GM23338 (cell line): ENCODE measurements around the gene TEX51. TPM values are rescaled to one million over a fixed set of nuclear protein-coding genes. Genes with fewer than 3 reads are reported as not detected.

ENCODE experiments used
- ATAC-seq: fragments of 200-7000 bp; cut with Tn5 transposase; 3 replicates; pipeline ENCODE4 v1.9.1; 2020
- DNase-seq: peaks from one replicate; pipeline ENCODE4 v3.0.0-alpha.2; 2015; ENCODE audit warnings: low spot score
- H2AFZ ChIP-seq: fragments of 200-600 bp; sonication (generic); 2 replicates; pipeline ENCODE4 v1.8.0; 2016; ENCODE audit warnings: antibody characterized with exemption, mild to moderate bottlenecking, moderate library complexity
- H3F3A ChIP-seq: fragments of 200-600 bp; sonication (generic); replicated peaks from 2 replicates; pipeline ENCODE4 v1.8.0; 2017; ENCODE audit warnings: antibody characterized with exemption, mixed run types, low read depth
- H3K27ac ChIP-seq: fragments of 200-600 bp; sonication (generic); 2 replicates; pipeline ENCODE4 v1.6.1; 2016; ENCODE audit warnings: low read depth
- H3K27me3 ChIP-seq: fragments of 200-600 bp; sonication (generic); 2 replicates; pipeline ENCODE4 v1.8.0; 2016; ENCODE audit warnings: mild to moderate bottlenecking, mixed run types, moderate library complexity; ENCODE audit not compliant: insufficient read depth
- H3K36me3 ChIP-seq: fragments of 200-600 bp; sonication (generic); 2 replicates; pipeline ENCODE4 v1.8.0; 2016; ENCODE audit warnings: mild to moderate bottlenecking; ENCODE audit not compliant: insufficient read depth
- H3K4me1 ChIP-seq: fragments of 200-600 bp; sonication (generic); 2 replicates; pipeline ENCODE4 v1.8.0; 2016; ENCODE audit warnings: mild to moderate bottlenecking, moderate library complexity; ENCODE audit not compliant: insufficient read depth
- H3K4me2 ChIP-seq: fragments of 200-600 bp; sonication (generic); 2 replicates; pipeline ENCODE4 v1.7.1; 2017; ENCODE audit warnings: mixed run types
- H3K4me3 ChIP-seq: fragments of 200-600 bp; sonication (generic); 2 replicates; pipeline ENCODE4 v1.6.1; 2016; ENCODE audit warnings: mixed run types
- H3K79me2 ChIP-seq: fragments of 200-600 bp; sonication (generic); replicated peaks from 2 replicates; pipeline ENCODE4 v1.8.0; 2017; ENCODE audit warnings: mild to moderate bottlenecking; ENCODE audit not compliant: insufficient read depth
- H3K9me2 ChIP-seq: fragments of 200-600 bp; sonication (generic); 2 replicates; pipeline ENCODE4 v1.8.0; 2017; ENCODE audit not compliant: insufficient read depth
- H4K20me1 ChIP-seq: fragments of 200-600 bp; sonication (generic); replicated peaks from 2 replicates; pipeline ENCODE4 v1.8.0; 2017; ENCODE audit warnings: mild to moderate bottlenecking; ENCODE audit not compliant: insufficient read depth
- H3K27ac Mint-ChIP-seq: 2 replicates; pipeline ENCODE4 v1.8.0; 2020; ENCODE audit warnings: inconsistent platforms, mild to moderate bottlenecking, moderate library complexity, mixed read lengths
- H3K27me3 Mint-ChIP-seq: 3 replicates; pipeline ENCODE4 v1.8.0; 2022; ENCODE audit warnings: low read depth, mild to moderate bottlenecking, moderate library complexity, mixed read lengths, inconsistent platforms; ENCODE audit not compliant: insufficient read depth, poor library complexity
- H3K36me3 Mint-ChIP-seq: 3 replicates; pipeline ENCODE4 v1.8.0; 2021; ENCODE audit warnings: low read depth, mild to moderate bottlenecking, inconsistent platforms, moderate library complexity, mixed read lengths
- H3K4me1 Mint-ChIP-seq: 3 replicates; pipeline ENCODE4 v1.8.0; 2020; ENCODE audit warnings: mild to moderate bottlenecking, inconsistent platforms, mixed read lengths
- H3K4me3 Mint-ChIP-seq: 3 replicates; pipeline ENCODE4 v1.8.0; 2021; ENCODE audit warnings: moderate library complexity, mild to moderate bottlenecking, inconsistent platforms, mixed read lengths
- H3K9me3 Mint-ChIP-seq: 3 replicates; pipeline ENCODE4 v1.8.0; 2020; ENCODE audit warnings: moderate library complexity, mild to moderate bottlenecking, inconsistent platforms, mixed read lengths
- EZH2phosphoT487 ChIP-seq: fragments of 200-600 bp; sonication (generic); IDR thresholded peaks from one replicate; pipeline ENCODE4 v1.8.1; 2018; ENCODE audit warnings: antibody characterized with exemption; ENCODE audit not compliant: unreplicated experiment
- JUNB ChIP-seq: IDR thresholded peaks from one replicate; pipeline ENCODE4 v1.6.1; 2016; ENCODE audit warnings: antibody characterized with exemption; ENCODE audit not compliant: unreplicated experiment
- NANOG ChIP-seq: IDR thresholded peaks from 2 replicates; pipeline ENCODE4 v1.6.1; 2016; ENCODE audit warnings: antibody characterized with exemption, borderline replicate concordance
- STAT1 ChIP-seq: IDR thresholded peaks from one replicate; pipeline ENCODE4 v1.6.1; 2016; ENCODE audit warnings: antibody characterized with exemption; ENCODE audit not compliant: unreplicated experiment
- ZNF114 ChIP-seq: fragments of 250-450 bp; sonication (Bioruptor Pico); IDR thresholded peaks from 2 replicates; pipeline ENCODE4 v1.5.0; 2020; ENCODE audit warnings: mild to moderate bottlenecking, moderate library complexity
- polyA plus RNA-seq: library from polyadenylated mRNA; unstranded; fragments of >200 nt; fragmentation: Nextera tagmentation; extraction: Ambion mirVana; gene quantifications from 2 replicates; pipeline ENCODE4 v1.2.1, GENCODE V29; 2016
- total RNA-seq: library from RNA; depleted of rRNA; stranded (reverse); fragments of >200 nt; shearing (Covaris generic); gene quantifications from 2 replicates; pipeline ENCODE4 v1.2.3, GENCODE V29; 2014
- TF ChIP-seq, protein P1 (sequence below): fragments of 250-450 bp; sonication (Bioruptor Pico); IDR thresholded peaks from 2 replicates; pipeline ENCODE4 v1.5.0; 2020; ENCODE audit warnings: mild to moderate bottlenecking, moderate library complexity
- TF ChIP-seq, protein P2 (sequence below): IDR thresholded peaks from one replicate; pipeline ENCODE4 v1.6.1; 2018; ENCODE audit warnings: antibody characterized with exemption; ENCODE audit not compliant: unreplicated experiment
- TF ChIP-seq, protein P3 (sequence below), 2 experiments: fragments of 200-600 bp in 1 of 2; sonication (generic) in 1 of 2; conservative IDR thresholded peaks; 2 replicates each; pipeline versions ENCODE4 v1.5.1 to v1.6.1; 2016 to 2017; ENCODE audit warnings: antibody characterized with exemption in 2 of 2, low read depth in 2 of 2, mild to moderate bottlenecking in 2 of 2, moderate library complexity in 1 of 2

TEX51 gene
- total and polyA plus RNA-seq, 2 experiments from 2014 or later = not detected

DNA sequence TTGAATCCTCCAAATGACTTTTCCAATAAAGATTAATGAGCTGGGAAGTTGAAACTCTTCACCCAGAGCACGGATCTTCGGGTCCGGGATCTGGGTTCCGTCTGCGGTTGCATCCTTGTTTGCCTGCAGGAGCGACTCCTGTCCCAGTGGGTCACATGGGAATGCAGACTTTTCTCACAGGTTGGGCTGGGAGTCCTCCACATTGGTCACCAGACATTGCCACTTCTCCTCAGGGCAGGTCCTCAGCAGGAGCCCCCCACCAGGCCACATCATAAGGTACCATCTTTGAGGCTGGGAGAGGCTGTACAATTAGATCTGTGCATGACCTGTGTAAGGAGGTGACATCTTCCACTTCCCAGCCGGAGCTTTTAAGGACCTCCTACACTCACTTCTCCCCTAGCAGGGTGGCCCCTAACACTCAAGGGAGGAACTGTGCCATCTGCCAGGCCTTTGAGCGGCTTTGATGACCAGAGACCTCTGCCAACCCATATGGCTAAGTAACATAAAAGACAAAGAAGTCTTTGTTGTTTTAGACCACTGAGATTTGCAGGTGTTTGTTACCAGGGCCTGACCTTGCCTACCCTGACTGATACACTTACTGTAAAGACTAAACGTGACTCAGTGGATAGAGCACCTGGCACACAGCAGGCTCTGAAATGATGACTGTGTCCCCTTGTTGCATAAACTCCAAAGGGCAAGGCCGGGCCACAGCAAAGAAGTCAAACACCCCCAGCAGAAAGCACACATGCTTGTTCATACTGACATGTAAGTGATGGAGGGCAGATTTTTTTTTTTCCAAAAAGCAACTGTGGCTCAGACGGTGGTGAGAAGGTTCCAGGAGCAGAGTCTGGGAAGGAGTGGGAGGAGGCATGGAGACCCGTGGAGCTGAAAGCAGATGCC lies 7.9 kb upstream of the TEX51 start:
- Mint-ChIP-seq H3K27ac (no peak overlapping the region), H3K9me3 (no peaks in the 10 kb centered on the region), H3K4me3 (no peak overlapping the region), H3K36me3 (no peaks in the 10 kb centered on the region), H3K27me3 (peaks cover 7% of the 10 kb centered on the region), H3K4me1 (peaks cover 4% of the 10 kb centered on the region; the same call in 1 of the 3 replicates)
- H3K9me2 ChIP-seq = peaks cover 6% of the 10 kb centered on the region; the same call in 1 of the 2 replicates
- H2AFZ ChIP-seq = no peak overlapping the region
- H3K27ac ChIP-seq = no peak overlapping the region
- peaks cover 6% of the 10 kb centered on the region; the same call in 1 of the 2 replicates for H3K27me3 ChIP-seq
- ATAC-seq = no peak
- H3K36me3 ChIP-seq = no peaks in the 10 kb centered on the region
- no peak overlapping the region for H3K4me2 ChIP-seq
- no peaks in the 10 kb centered on the region for H3K4me1 ChIP-seq
- no peaks in the 10 kb centered on the region for H3F3A ChIP-seq
- no peak overlapping the region for H3K4me3 ChIP-seq
- no peaks in the 10 kb centered on the region for H3K79me2 ChIP-seq
- TF ChIP-seq EZH2phosphoT487 (no peak), NANOG (no peak), JUNB (no peak), STAT1 (no peak), ZNF114 (CRISPR knock-in tag) (no peak)
- TF ChIP-seq, protein P1, sequence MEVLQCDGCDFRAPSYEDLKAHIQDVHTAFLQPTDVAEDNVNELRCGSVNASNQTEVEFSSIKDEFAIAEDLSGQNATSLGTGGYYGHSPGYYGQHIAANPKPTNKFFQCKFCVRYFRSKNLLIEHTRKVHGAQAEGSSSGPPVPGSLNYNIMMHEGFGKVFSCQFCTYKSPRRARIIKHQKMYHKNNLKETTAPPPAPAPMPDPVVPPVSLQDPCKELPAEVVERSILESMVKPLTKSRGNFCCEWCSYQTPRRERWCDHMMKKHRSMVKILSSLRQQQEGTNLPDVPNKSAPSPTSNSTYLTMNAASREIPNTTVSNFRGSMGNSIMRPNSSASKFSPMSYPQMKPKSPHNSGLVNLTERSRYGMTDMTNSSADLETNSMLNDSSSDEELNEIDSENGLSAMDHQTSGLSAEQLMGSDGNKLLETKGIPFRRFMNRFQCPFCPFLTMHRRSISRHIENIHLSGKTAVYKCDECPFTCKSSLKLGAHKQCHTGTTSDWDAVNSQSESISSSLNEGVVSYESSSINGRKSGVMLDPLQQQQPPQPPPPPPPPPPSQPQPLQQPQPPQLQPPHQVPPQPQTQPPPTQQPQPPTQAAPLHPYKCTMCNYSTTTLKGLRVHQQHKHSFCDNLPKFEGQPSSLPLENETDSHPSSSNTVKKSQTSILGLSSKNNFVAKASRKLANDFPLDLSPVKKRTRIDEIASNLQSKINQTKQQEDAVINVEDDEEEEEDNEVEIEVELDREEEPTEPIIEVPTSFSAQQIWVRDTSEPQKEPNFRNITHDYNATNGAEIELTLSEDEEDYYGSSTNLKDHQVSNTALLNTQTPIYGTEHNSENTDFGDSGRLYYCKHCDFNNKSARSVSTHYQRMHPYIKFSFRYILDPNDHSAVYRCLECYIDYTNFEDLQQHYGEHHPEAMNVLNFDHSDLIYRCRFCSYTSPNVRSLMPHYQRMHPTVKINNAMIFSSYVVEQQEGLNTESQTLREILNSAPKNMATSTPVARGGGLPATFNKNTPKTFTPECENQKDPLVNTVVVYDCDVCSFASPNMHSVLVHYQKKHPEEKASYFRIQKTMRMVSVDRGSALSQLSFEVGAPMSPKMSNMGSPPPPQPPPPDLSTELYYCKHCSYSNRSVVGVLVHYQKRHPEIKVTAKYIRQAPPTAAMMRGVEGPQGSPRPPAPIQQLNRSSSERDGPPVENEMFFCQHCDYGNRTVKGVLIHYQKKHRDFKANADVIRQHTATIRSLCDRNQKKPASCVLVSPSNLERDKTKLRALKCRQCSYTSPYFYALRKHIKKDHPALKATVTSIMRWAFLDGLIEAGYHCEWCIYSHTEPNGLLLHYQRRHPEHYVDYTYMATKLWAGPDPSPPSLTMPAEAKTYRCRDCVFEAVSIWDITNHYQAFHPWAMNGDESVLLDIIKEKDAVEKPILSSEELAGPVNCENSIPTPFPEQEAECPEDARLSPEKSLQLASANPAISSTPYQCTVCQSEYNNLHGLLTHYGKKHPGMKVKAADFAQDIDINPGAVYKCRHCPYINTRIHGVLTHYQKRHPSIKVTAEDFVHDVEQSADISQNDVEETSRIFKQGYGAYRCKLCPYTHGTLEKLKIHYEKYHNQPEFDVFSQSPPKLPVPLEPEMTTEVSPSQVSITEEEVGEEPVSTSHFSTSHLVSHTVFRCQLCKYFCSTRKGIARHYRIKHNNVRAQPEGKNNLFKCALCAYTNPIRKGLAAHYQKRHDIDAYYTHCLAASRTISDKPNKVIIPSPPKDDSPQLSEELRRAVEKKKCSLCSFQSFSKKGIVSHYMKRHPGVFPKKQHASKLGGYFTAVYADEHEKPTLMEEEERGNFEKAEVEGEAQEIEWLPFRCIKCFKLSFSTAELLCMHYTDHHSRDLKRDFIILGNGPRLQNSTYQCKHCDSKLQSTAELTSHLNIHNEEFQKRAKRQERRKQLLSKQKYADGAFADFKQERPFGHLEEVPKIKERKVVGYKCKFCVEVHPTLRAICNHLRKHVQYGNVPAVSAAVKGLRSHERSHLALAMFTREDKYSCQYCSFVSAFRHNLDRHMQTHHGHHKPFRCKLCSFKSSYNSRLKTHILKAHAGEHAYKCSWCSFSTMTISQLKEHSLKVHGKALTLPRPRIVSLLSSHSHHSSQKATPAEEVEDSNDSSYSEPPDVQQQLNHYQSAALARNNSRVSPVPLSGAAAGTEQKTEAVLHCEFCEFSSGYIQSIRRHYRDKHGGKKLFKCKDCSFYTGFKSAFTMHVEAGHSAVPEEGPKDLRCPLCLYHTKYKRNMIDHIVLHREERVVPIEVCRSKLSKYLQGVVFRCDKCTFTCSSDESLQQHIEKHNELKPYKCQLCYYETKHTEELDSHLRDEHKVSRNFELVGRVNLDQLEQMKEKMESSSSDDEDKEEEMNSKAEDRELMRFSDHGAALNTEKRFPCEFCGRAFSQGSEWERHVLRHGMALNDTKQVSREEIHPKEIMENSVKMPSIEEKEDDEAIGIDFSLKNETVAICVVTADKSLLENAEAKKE = no peak
- TF ChIP-seq, protein P2, sequence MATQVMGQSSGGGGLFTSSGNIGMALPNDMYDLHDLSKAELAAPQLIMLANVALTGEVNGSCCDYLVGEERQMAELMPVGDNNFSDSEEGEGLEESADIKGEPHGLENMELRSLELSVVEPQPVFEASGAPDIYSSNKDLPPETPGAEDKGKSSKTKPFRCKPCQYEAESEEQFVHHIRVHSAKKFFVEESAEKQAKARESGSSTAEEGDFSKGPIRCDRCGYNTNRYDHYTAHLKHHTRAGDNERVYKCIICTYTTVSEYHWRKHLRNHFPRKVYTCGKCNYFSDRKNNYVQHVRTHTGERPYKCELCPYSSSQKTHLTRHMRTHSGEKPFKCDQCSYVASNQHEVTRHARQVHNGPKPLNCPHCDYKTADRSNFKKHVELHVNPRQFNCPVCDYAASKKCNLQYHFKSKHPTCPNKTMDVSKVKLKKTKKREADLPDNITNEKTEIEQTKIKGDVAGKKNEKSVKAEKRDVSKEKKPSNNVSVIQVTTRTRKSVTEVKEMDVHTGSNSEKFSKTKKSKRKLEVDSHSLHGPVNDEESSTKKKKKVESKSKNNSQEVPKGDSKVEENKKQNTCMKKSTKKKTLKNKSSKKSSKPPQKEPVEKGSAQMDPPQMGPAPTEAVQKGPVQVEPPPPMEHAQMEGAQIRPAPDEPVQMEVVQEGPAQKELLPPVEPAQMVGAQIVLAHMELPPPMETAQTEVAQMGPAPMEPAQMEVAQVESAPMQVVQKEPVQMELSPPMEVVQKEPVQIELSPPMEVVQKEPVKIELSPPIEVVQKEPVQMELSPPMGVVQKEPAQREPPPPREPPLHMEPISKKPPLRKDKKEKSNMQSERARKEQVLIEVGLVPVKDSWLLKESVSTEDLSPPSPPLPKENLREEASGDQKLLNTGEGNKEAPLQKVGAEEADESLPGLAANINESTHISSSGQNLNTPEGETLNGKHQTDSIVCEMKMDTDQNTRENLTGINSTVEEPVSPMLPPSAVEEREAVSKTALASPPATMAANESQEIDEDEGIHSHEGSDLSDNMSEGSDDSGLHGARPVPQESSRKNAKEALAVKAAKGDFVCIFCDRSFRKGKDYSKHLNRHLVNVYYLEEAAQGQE = no peak
- TF ChIP-seq, protein P3, sequence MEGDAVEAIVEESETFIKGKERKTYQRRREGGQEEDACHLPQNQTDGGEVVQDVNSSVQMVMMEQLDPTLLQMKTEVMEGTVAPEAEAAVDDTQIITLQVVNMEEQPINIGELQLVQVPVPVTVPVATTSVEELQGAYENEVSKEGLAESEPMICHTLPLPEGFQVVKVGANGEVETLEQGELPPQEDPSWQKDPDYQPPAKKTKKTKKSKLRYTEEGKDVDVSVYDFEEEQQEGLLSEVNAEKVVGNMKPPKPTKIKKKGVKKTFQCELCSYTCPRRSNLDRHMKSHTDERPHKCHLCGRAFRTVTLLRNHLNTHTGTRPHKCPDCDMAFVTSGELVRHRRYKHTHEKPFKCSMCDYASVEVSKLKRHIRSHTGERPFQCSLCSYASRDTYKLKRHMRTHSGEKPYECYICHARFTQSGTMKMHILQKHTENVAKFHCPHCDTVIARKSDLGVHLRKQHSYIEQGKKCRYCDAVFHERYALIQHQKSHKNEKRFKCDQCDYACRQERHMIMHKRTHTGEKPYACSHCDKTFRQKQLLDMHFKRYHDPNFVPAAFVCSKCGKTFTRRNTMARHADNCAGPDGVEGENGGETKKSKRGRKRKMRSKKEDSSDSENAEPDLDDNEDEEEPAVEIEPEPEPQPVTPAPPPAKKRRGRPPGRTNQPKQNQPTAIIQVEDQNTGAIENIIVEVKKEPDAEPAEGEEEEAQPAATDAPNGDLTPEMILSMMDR (conservative IDR thresholded peaks at IDR 0.05; ENCODE audit: low read depth in 2 of 2) = no peak
- no peak for DNase-seq
- no peaks in the 10 kb centered on the region for H4K20me1 ChIP-seq
